GM10847 (cell line): ENCODE results near the gene RAB11FIP4.

Experiments
- POLR2A ChIP-seq: IDR thresholded peaks from 2 replicates; pipeline ENCODE4 v1.6.1; 2011; ENCODE audit not compliant: insufficient read length; ENCODE audit errors: extremely low read depth

The RAB11FIP4 gene

GRCh38 chr17:31391496-31391949, at the start of gene RAB11FIP4:
Gene RAB11FIP4 (plus strand): TSS chr17:31391675. CDS start chr17:31391853, 178 bp downstream.
- TF ChIP-seq POLR2A, result no peak

GRCh38 chr17:31349454-31349853, 42.0 kb upstream of the RAB11FIP4 start:
- no peak for TF ChIP-seq POLR2A

GRCh38 chr17:31355935-31356334, 35.5 kb upstream of the RAB11FIP4 start:
- TF ChIP-seq POLR2A, result no peak

GRCh38 chr17:31357091-31357490, 34.4 kb upstream of the RAB11FIP4 start:
- TF ChIP-seq POLR2A, result no peak

GRCh38 chr17:31357839-31358394, 33.6 kb upstream of the RAB11FIP4 start:
- TF ChIP-seq POLR2A, result no peak

- TF ChIP-seq POLR2A, result no peak
Measured at GRCh38 chr17:31364012-31364411, 27.5 kb upstream of the RAB11FIP4 start.

GRCh38 chr17:31366088-31366487, 25.4 kb upstream of the RAB11FIP4 start:
- no peak for TF ChIP-seq POLR2A

- TF ChIP-seq POLR2A, result no peak
Measured at GRCh38 chr17:31369266-31369665, 22.2 kb upstream of the RAB11FIP4 start.

- TF ChIP-seq POLR2A, result no peak
Measured at GRCh38 chr17:31371511-31372097, 19.9 kb upstream of the RAB11FIP4 start.

- TF ChIP-seq POLR2A, result no peak
Measured at GRCh38 chr17:31373150-31374093, 18.1 kb upstream of the RAB11FIP4 start.

GRCh38 chr17:31374094-31374447, 17.4 kb upstream of the RAB11FIP4 start:
- TF ChIP-seq POLR2A, result no peak

GRCh38 chr17:31374503-31374902, 17.0 kb upstream of the RAB11FIP4 start:
- TF ChIP-seq POLR2A, result no peak

- no peak for TF ChIP-seq POLR2A
Measured at GRCh38 chr17:31378638-31379037, 12.8 kb upstream of the RAB11FIP4 start.

GRCh38 chr17:31379597-31380205, 11.8 kb upstream of the RAB11FIP4 start:
- TF ChIP-seq POLR2A, result no peak

GRCh38 chr17:31381165-31381668, 10.3 kb upstream of the RAB11FIP4 start:
- no peak for TF ChIP-seq POLR2A
